Fibroblast of pulmonary artery (primary cell): ENCODE data around the gene TDRKH.
"Not testable (repeated sequence)": the region's sequence is repeated elsewhere in the genome, so short reads cannot be mapped to it uniquely, and the experiment has no call there.

ENCODE experiments used
- DNase-seq: peaks from one replicate; pipeline ENCODE4 v3.0.0-alpha.2; 2010; ENCODE audit warnings: low read depth
- H3K4me3 ChIP-seq: replicated peaks from 2 replicates; pipeline ENCODE4 v1.5.1; 2011; ENCODE audit warnings: low read depth, mild to moderate bottlenecking, control low read depth, low read length, moderate library complexity
- CTCF ChIP-seq: IDR thresholded peaks from 2 replicates; pipeline ENCODE4 v1.5.1; 2011; ENCODE audit warnings: mild to moderate bottlenecking, control low read depth, low read length, inconsistent platforms; ENCODE audit errors: missing control alignments

The TDRKH gene

GRCh38 chr1:151790940-151791651 lies 796 bp upstream of the TDRKH start:
- DNase-seq = no peak
- H3K4me3 ChIP-seq = peak overlapping the region; percentile 75

GRCh38 chr1:151787689-151788088 lies 2.6 kb downstream of the TDRKH start:
- H3K4me3 ChIP-seq = no peak overlapping the region
- no peak for DNase-seq
- no peak for TF ChIP-seq CTCF

More at GRCh38 chr1:151790940-151791651, 796 bp upstream of the TDRKH start:
- no peak for TF ChIP-seq CTCF

GRCh38 chr1:151783796-151784195 lies 6.5 kb downstream of the TDRKH start:
- no peak for TF ChIP-seq CTCF
- H3K4me3 ChIP-seq = no peak overlapping the region
- DNase-seq = no peak

DNA sequence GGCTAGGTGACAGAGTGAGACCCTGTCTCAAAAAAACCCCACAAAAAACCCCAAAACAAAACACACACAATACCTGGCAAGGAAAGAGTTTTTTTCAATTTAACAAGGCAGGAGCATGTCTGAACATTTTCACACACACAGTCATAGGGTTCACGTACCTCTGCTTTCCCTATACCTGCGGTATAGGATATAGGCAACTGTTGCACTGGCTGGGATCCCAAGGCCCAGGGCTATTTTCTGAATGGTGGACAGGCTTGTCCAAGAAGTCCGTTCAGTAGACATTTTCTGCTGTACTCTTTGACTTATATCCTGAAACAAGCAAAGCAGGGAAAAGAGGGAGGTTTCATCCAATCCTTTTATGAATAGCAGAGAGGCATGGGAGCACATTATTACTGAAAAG lies 7.6 kb downstream of the TDRKH start:
- TF ChIP-seq CTCF = no peak
- no peak for DNase-seq
- no peak overlapping the region for H3K4me3 ChIP-seq

GRCh38 chr1:151782026-151782425 lies 8.3 kb downstream of the TDRKH start:
- not testable (repeated sequence) for DNase-seq, H3K4me3 ChIP-seq

- DNase-seq, H3K4me3 ChIP-seq: not testable (repeated sequence)
Observed at GRCh38 chr1:151780736-151781135, 9.6 kb downstream of the TDRKH start.

GRCh38 chr1:151779852-151780251 lies 10.4 kb downstream of the TDRKH start:
- H3K4me3 ChIP-seq = no peak overlapping the region
- no peak for DNase-seq
- no peak for TF ChIP-seq CTCF

DNA sequence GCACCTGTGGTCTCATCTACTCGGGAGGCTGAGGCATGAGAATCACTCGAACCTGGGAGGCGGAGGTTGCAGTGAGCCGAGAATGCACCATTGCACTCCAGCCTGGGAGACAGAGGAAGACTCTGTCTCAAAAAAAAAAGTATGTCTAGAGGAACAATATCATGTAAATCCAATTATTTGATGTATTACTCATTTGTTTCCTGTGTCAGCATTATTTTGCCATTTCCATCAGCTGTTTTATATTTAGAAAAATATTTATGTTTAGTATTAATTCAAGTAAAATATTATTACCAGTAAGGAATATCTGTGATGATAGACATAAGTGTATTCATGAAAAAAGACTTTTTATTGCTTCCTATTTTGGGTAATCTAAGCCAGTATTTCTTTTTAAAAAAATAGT lies 13.0 kb downstream of the TDRKH start:
- no peak for TF ChIP-seq CTCF
- no peak overlapping the region for H3K4me3 ChIP-seq
- no peak for DNase-seq
